HG02870 (cell line): ENCODE data around the gene ASTL.
A peak's percentile ranks its signal among the peaks of the same experiment; 100 is the strongest.

Experiments
- ATAC-seq: cut with Tn5 transposase; IDR thresholded peaks from one replicate; pipeline ENCODE4 v1.9.1; 2021; ENCODE audit warnings: mild to moderate bottlenecking, moderate library complexity; ENCODE audit not compliant: unreplicated experiment

Gene ASTL

GRCh38 chr2:96159084-96159830, 21.0 kb upstream of the ASTL start:
- ATAC-seq = no peak

DNA sequence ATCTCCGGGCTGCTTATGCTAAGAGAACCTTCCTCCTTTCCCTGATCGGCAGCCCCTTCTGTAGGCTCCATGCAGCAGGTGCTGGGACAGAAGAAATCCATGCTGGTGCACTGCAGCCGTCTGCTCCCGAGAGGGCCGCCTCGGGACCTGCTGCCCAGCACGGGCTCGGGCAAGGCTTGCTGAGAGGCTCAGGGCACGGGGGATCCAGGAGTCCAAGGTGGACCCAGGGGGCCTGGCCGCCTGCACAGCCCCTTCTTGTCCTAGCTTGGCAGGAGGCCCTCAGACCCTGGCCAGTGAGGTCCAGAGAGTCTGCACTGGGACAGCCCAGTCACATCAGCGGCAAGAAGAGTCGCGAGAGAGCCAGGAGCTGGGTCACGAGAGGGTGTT, 20.2 kb upstream of the ASTL start:
- no peak for ATAC-seq

DNA sequence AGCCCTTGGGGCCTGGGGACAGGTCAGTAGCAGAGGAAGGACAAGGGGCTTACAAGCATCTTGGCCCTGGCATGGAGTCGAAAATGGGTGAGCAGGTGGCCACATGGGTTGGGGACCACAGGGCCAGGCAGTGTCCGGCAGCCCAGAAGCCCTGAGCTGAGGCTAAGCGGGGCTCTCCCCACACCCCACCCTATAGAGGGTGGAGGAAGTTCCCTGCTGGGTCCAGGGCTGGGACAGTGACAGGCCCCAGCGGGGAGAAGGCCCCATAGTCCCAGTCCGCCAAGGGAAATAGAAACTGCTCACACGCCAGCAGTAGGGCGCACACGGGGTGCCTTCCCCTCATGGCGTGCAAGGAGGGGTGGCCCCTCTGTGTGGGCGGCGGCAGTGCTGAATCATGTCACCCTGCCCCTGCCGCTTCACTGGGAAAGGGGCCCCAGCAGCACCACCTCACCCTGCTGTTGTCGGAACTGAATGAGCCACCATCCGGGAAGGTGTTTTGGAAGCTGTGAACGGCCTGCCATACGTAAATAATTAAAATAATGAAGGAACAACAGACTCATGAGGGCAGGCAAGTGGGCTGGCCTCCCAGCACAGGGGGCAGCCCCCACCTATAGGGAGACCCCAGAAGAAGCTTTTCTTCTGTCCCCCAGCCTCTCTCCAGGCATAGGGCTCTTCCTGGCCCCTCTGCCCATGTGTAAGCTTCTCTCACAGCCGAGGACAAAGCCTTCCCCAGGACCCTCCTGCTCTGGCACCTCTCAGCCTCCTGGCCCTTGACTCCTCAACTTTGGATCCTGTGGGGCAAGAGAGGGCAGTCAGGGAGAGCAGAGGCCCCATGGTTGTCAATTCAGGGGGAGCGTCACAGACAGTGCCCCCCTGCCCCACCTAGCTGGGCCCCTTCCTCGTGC, 19.6 kb upstream of the ASTL start:
- ATAC-seq = peak; percentile 56

DNA sequence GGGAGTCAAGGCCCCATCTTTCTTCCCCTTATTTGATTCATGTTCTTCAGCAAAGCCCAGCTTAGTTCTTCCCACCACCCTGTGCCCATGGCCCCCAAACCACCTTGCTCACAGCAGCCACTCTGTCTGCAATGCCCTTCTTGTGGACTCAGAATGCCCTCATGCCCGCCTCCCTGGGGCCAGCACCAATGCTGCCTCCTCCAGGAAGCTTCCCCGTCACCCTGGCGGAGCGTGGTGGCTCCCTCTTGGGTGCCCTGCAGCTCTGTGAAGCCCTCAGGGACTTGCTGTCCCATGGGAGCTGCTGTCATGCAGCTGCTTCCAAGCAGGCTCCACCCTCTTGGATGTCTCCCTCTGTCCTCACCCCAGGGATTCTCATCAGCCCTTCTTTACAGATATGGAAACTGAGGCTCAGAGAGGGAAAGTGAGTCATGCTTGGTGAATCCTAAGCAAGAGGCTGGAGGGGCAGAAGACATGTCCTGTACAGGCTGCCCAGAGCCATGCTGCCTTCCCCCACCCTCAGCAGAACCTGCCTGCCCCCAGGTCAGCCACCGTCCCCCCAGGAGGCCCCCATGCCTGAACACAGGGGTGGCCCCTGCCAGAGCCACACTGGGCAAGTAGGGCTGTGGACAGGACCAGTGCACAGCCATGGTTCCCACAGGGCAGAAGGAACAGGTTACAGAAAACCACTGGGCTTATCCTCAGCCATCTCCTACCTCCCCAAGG, 18.8 kb upstream of the ASTL start:
- peak; percentile 27 for ATAC-seq

- ATAC-seq = no peak
Measured at GRCh38 chr2:96156011-96156820, 17.9 kb upstream of the ASTL start.

DNA sequence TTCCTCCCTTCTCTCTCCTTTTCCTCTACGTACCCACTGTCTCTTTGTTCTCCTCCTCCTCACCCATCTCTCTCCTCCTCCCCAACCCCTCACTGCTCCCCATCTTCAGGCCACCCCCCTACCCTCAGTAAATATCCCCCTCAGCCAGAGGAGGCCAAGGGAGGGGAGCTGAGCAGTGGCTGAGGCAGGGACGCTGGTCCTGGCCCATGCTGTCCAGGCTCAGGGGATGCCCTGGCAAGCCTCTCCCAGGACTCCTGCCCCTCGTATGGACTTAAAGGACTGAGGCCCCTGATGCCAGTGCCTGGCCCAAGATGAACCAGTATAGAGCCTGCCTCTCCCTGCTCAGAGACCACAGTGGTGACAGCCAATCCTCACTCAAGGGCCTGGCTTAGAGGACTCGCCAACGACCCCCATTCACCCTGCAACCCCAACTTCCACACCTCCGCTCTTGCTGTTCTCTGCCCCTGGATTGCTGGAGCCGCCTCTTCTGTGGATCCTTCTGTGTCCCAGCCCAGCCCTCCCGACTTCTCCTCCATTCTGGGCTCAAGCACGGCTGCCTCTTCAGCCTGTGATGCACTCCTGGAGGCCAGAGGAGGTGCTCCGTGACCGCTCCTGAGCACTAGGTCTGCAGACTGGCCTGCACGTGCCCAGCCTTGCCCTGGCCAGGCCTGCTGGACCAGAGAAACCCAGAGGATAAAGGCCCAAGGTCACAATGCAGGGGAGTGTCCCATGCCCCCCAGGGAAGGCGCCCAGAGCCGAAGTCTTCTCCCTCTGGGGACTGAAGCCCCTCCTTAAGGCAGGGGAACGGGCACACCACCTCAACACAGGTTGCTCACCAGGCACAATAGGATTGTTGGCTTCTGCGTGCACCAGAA, 16.4 kb upstream of the ASTL start:
- ATAC-seq = no peak

- ATAC-seq = no peak
Measured at GRCh38 chr2:96153991-96154431, 15.7 kb upstream of the ASTL start.

- ATAC-seq = no peak
Measured at GRCh38 chr2:96153291-96153713, 15.0 kb upstream of the ASTL start.

GRCh38 chr2:96152304-96153161, 14.2 kb upstream of the ASTL start:
- no peak for ATAC-seq

DNA sequence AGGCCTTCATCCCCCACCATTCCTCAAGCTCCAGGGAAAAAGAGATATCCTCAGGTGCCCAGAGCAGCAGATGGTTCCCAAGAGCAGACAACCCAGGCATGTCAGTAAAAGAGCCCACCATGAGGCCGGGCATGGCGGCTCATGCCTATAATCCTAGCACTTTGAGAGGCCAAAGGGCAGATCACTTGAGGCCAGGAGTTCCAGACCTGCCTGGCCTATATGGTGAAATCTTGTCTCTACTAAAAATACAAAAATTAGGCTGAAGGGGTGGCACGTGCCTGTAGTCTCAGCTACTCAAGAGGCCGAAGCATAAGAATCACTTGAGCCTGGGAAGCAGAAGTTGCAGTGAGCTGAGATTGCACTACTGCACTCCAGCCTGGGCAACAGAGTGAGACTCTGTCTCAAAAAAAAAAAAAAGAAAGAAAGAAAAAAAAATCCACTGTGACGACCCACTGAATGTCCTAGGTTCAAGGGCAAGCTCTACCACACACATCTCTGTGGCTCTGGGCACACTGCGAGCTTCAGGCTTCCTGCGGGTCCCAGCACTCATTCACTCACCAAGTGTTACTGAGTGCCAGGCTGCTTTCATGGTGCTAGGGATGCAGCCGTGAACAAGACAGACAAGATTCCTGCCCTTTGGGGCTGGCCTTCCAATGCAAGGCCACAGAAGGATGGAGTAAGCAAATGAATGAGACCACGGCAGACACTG, 13.4 kb upstream of the ASTL start:
- no peak for ATAC-seq

DNA sequence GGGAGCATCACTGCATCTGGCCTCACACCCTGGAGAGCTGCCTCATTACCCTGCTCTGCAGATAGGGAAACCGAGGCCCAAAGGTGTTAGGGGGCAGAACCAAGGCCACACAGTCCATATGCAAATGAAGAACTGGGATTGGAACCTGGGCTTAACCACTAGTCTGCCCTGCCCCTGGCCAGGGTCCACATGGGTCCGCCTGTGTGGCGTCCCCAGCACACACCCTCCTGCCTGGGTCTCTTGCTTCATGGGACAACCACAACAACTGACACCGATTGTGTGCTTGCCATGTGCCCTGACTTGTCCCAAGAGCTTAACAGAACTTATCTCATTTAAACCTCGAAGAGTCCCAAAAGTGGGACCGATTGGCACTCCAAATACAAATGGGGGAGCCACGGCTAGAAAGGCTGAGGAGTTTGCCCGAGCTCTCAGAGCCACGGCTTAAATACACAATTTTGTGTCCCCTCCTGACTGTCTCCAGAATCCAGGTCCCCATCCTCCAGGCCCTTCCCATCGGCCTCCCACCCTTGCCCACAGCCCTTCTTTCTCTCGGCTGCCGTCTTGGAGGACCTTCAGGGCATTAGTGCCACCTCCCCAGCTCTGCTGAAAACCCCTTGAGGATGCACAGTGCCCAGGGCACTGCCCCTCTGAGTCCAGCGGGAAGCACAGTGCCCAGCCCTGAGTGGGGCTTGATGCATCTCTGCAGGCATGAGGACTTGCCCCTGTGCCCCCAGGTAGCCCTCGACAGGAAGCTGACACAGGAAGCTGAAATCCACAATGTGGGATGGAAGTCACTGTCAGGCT, 12.7 kb upstream of the ASTL start:
- ATAC-seq = no peak

DNA sequence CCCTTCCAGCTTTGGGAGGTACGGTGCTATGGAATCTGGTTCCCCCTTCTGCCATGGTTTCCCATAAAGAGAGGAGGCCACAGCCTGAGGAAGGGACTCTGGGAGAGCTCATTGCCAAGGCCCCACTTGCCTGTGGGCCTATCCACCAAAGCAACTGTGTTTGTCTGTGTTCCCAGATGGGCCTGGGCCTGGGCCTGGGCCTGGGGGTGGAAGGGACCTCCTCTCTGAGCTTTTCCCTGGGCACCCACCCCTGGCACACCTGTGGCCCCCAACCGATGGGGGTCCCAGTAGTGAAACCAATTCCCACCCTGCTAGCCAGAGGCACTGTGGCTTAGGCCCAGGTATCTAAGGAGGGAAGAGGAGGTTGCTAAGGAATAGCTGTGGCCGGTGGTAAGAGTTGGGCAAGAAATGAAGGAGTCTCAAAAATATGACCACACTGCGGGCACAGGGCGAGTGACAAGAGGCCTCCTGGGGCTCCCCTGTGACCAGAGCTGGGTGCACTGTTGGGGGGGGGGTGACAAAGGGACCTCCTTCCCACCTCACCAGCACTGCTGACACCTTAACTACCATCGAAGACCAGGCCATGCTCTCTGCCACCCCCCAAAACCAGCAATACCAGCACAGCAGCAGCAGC, 11.8 kb upstream of the ASTL start:
- ATAC-seq = no peak

GRCh38 chr2:96148410-96149217, 10.3 kb upstream of the ASTL start:
- ATAC-seq = no peak

DNA sequence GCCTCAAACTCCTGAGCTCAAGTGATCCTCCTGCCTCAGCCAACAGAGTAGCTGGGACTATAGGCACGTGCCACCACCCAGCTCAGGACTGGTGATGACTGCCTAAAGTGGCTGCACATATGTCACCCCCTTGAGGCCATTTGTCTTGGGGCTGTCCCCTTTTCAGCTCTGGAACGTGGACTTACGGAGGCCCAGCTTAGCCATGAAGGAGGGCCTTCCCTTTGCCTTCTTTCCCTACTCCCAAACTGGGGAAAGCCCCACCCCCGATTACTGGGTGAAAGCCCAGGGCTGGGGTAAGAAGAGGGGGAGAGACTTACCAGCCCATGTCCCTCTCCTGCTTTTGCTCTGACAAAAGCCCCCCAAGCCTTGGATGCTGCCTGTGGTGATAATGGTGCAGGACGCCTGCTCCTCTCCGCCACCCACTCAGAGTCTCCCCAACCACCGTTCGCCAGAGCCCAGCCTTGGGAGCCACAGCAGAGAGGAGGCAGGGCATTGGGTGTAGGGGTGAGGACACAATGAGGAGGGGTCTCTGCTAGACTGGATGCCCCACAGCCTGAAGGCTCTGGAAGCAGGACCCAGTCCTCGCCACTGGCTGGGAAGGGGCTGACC, 9.4 kb upstream of the ASTL start:
- no peak for ATAC-seq

- ATAC-seq = no peak
Measured at GRCh38 chr2:96146881-96147592, 8.7 kb upstream of the ASTL start.
